ENCODE results near the gene DNM3.

GRCh38 chr1:172343240-172344160 lies 502.2 kb downstream of the DNM3 start:
- no peak for TF ChIP-seq POLR2AphosphoS5 (IDR thresholded peaks at IDR 0.05; ENCODE audit: low read depth)
- TF ChIP-seq, protein P1, sequence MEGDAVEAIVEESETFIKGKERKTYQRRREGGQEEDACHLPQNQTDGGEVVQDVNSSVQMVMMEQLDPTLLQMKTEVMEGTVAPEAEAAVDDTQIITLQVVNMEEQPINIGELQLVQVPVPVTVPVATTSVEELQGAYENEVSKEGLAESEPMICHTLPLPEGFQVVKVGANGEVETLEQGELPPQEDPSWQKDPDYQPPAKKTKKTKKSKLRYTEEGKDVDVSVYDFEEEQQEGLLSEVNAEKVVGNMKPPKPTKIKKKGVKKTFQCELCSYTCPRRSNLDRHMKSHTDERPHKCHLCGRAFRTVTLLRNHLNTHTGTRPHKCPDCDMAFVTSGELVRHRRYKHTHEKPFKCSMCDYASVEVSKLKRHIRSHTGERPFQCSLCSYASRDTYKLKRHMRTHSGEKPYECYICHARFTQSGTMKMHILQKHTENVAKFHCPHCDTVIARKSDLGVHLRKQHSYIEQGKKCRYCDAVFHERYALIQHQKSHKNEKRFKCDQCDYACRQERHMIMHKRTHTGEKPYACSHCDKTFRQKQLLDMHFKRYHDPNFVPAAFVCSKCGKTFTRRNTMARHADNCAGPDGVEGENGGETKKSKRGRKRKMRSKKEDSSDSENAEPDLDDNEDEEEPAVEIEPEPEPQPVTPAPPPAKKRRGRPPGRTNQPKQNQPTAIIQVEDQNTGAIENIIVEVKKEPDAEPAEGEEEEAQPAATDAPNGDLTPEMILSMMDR (conservative IDR thresholded peaks at IDR 0.05; ENCODE audit: low read depth in 2 of 2): no peak
- TF ChIP-seq REST (IDR thresholded peaks at IDR 0.05; ENCODE audit: unreplicated experiment): no peak
- no peak for TF ChIP-seq EZH2phosphoT487 (IDR thresholded peaks at IDR 0.05; ENCODE audit: unreplicated experiment)
- TF ChIP-seq EZH2 (IDR thresholded peaks at IDR 0.05; ENCODE audit: low read depth, unreplicated experiment): no peak
- TF ChIP-seq ZNF114 (CRISPR knock-in tag; IDR thresholded peaks at IDR 0.05): no peak
- no peak for TF ChIP-seq JUNB (IDR thresholded peaks at IDR 0.05; ENCODE audit: unreplicated experiment)
- no peak for TF ChIP-seq CREB1 (CRISPR knock-in tag; IDR thresholded peaks at IDR 0.05; ENCODE audit: low read depth)
- TF ChIP-seq NANOG (IDR thresholded peaks at IDR 0.05; ENCODE audit: borderline replicate concordance): no peak
- TF ChIP-seq ZNF331 (CRISPR knock-in tag; IDR thresholded peaks at IDR 0.05; ENCODE audit: low read depth): no peak
- TF ChIP-seq, protein P2, sequence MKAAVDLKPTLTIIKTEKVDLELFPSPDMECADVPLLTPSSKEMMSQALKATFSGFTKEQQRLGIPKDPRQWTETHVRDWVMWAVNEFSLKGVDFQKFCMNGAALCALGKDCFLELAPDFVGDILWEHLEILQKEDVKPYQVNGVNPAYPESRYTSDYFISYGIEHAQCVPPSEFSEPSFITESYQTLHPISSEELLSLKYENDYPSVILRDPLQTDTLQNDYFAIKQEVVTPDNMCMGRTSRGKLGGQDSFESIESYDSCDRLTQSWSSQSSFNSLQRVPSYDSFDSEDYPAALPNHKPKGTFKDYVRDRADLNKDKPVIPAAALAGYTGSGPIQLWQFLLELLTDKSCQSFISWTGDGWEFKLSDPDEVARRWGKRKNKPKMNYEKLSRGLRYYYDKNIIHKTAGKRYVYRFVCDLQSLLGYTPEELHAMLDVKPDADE (IDR thresholded peaks at IDR 0.05): no peak
- TF ChIP-seq ZNF462 (CRISPR knock-in tag; IDR thresholded peaks at IDR 0.05): no peak
